ENCODE results near the gene LRRN4CL. TPM values are rescaled to one million over a fixed set of nuclear protein-coding genes. Genes with fewer than 3 reads are reported as not detected.

LRRN4CL gene
- total RNA-seq, 1 donor from 2014 or later: 0.20 TPM

GRCh38 chr11:62647609-62648005 is 41.7 kb downstream of the LRRN4CL start:
- Mint-ChIP-seq H3K27me3 (ENCODE audit: low read depth) (no peaks in the 10 kb centered on the region), H3K27ac (ENCODE audit: unreplicated experiment) (peak overlapping the region; percentile 63), H3K4me1 (ENCODE audit: low read depth) (peaks cover 25% of the 10 kb centered on the region), H3K4me3 (ENCODE audit: unreplicated experiment) (no peak overlapping the region), H3K9me3 (ENCODE audit: low read depth) (no peaks in the 10 kb centered on the region), H3K36me3 (ENCODE audit: low read depth) (peaks cover 5% of the 10 kb centered on the region)
- no peak for DNase-seq (ENCODE audit: low spot score)
- no peak for TF ChIP-seq CTCF (IDR thresholded peaks at IDR 0.05)

- no peak for TF ChIP-seq CTCF (IDR thresholded peaks at IDR 0.05)
- H3K4me3 Mint-ChIP-seq (ENCODE audit: unreplicated experiment): peak overlapping the region; percentile 98
- peaks cover 20% of the 10 kb centered on the region for H3K4me1 Mint-ChIP-seq (ENCODE audit: low read depth)
- H3K36me3 Mint-ChIP-seq (ENCODE audit: low read depth): peaks cover 5% of the 10 kb centered on the region
- no peaks in the 10 kb centered on the region for H3K9me3 Mint-ChIP-seq (ENCODE audit: low read depth)
- no peaks in the 10 kb centered on the region for H3K27me3 Mint-ChIP-seq (ENCODE audit: low read depth)
- peak overlapping the region; percentile 95 for H3K27ac Mint-ChIP-seq (ENCODE audit: unreplicated experiment)
- DNase-seq (ENCODE audit: low spot score): no peak
Measured at GRCh38 chr11:62646825-62647608, 42.3 kb downstream of the LRRN4CL start.

DNA sequence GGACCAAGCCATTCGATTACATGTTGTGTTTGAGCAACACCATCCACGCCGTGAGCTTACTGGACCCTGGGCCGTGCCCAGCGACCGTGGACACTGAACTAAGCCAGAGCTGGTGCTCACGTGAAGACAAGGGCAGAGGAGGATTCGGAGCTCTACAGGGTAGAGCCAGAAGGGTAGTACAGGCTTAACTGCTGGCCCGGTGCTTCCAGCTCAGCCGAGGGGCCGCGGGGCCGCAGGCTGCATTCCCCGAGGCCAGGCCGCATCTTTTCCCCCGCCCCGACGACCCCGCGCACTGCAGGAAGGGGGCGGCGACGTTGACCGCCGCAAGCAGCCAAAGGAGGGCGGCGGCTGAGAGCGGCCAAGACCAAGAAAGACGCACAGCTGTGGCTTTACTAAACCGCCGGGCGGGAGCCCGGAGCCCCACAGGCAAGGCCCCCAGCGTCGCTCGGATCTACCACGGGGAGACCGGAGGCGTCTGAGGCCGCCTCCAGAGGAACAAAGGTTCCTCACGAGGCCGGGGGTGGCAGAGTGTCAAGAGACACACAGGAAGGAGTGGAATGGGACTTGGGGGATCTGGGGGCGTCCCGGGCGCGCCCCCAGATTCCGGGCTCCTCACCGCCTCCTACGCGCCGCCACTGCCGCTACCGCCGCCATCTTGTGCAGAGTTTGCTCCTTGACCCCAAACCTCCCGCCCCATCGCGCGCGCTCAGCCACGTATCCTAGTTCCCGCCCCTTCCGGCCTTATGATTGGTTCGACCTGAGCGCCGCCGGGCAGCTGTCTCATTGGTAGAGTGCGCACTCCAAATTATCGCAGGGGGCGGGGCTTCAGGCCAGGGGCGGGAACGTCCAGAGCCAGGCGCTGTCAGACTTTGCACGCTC is 43.1 kb downstream of the LRRN4CL start, which contains the start of gene GANAB:
GANAB (minus strand) TSS at position 668 of the 879 bp plus-strand sequence; CDS start at position 654, 14 bp downstream.
- Mint-ChIP-seq H3K4me3 (ENCODE audit: unreplicated experiment) (peak within 1 kb of the TSS; percentile 98), H3K4me1 (ENCODE audit: low read depth) (peaks cover 16% of the 10 kb centered on the region), H3K36me3 (ENCODE audit: low read depth) (peaks cover 5% of the 10 kb centered on the region), H3K9me3 (ENCODE audit: low read depth) (no peaks in the 10 kb centered on the region), H3K27ac (ENCODE audit: unreplicated experiment) (peak within 1 kb of the TSS; percentile 95), H3K27me3 (ENCODE audit: low read depth) (no peaks in the 10 kb centered on the region)
- DNase-seq (ENCODE audit: low spot score): peak; percentile 100
- TF ChIP-seq CTCF (IDR thresholded peaks at IDR 0.05): peak; percentile 29

- Mint-ChIP-seq H3K27me3 (ENCODE audit: low read depth) (no peaks in the 10 kb centered on the region), H3K4me3 (ENCODE audit: unreplicated experiment) (peak overlapping the region; percentile 98), H3K9me3 (ENCODE audit: low read depth) (no peaks in the 10 kb centered on the region), H3K36me3 (ENCODE audit: low read depth) (peaks cover 5% of the 10 kb centered on the region), H3K27ac (ENCODE audit: unreplicated experiment) (peak overlapping the region; percentile 95), H3K4me1 (ENCODE audit: low read depth) (peaks cover 16% of the 10 kb centered on the region)
- TF ChIP-seq CTCF (IDR thresholded peaks at IDR 0.05): no peak
- no peak for DNase-seq (ENCODE audit: low spot score)
Measured at GRCh38 chr11:62645671-62645945, 43.7 kb downstream of the LRRN4CL start.

- Mint-ChIP-seq H3K4me3 (ENCODE audit: unreplicated experiment) (no peak overlapping the region), H3K4me1 (ENCODE audit: low read depth) (peaks cover 21% of the 10 kb centered on the region)
Measured at GRCh38 chr11:62644220-62644619, 45.1 kb downstream of the LRRN4CL start.

More at GRCh38 chr11:62644220-62644619, 45.1 kb downstream of the LRRN4CL start:
- peak overlapping the region; percentile 49 for H3K27ac Mint-ChIP-seq (ENCODE audit: unreplicated experiment)
- no peaks in the 10 kb centered on the region for H3K9me3 Mint-ChIP-seq (ENCODE audit: low read depth)
- no peak for TF ChIP-seq CTCF (IDR thresholded peaks at IDR 0.05)
- H3K36me3 Mint-ChIP-seq (ENCODE audit: low read depth): peaks cover 7% of the 10 kb centered on the region
- DNase-seq (ENCODE audit: low spot score): no peak
- H3K27me3 Mint-ChIP-seq (ENCODE audit: low read depth): no peaks in the 10 kb centered on the region
